ENCODE data around the gene LINS1.

LINS1 gene

DNA sequence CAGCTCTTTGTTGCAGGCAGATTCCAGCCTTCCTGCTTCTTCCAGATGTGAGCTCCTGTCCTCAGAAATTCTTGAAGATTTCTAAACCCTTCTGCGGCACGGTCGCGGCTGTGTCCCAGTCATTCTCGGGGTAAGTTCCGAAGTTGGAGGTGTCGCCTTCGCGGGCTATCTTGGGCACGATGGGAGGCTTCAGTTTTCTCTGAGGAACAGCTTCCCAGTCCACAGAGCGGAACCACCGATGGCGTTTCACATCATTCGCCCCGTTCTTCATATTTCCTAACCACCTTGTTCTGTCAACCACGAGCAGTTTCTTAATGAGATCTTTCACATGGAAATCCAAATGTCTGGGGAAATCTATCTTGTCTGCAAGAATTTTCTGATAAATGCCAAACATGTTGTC is 48.5 kb downstream of the LINS1 start:
- H3K9ac ChIP-seq (ENCODE audit: low read length): no peak overlapping the region
- H3K27me3 ChIP-seq (ENCODE audit: low read length): no peaks in the 10 kb centered on the region
- H4K20me1 ChIP-seq (ENCODE audit: low read depth, low read length): no peaks in the 10 kb centered on the region
- TF ChIP-seq, protein P1, sequence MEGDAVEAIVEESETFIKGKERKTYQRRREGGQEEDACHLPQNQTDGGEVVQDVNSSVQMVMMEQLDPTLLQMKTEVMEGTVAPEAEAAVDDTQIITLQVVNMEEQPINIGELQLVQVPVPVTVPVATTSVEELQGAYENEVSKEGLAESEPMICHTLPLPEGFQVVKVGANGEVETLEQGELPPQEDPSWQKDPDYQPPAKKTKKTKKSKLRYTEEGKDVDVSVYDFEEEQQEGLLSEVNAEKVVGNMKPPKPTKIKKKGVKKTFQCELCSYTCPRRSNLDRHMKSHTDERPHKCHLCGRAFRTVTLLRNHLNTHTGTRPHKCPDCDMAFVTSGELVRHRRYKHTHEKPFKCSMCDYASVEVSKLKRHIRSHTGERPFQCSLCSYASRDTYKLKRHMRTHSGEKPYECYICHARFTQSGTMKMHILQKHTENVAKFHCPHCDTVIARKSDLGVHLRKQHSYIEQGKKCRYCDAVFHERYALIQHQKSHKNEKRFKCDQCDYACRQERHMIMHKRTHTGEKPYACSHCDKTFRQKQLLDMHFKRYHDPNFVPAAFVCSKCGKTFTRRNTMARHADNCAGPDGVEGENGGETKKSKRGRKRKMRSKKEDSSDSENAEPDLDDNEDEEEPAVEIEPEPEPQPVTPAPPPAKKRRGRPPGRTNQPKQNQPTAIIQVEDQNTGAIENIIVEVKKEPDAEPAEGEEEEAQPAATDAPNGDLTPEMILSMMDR (IDR thresholded peaks at IDR 0.05; ENCODE audit: insufficient read depth, low read length, poor library complexity, severe bottlenecking): no peak
- TF ChIP-seq EZH2phosphoT487 (conservative IDR thresholded peaks at IDR 0.05; ENCODE audit: low read length): no peak
- H3K9me3 ChIP-seq (ENCODE audit: insufficient read depth, low read length): no peaks in the 10 kb centered on the region
- no peak overlapping the region for H3K27ac ChIP-seq (ENCODE audit: low read depth, low read length)
- no peaks in the 10 kb centered on the region for H3K36me3 ChIP-seq (ENCODE audit: low read length)
- H3K4me2 ChIP-seq (ENCODE audit: low read depth, low read length, poor library complexity, severe bottlenecking): no peak overlapping the region
- no peaks in the 10 kb centered on the region for H3K79me2 ChIP-seq (ENCODE audit: insufficient read depth, low read length)
- no peaks in the 10 kb centered on the region for H3K9me2 ChIP-seq (replicated peaks; ENCODE audit: insufficient read depth, low read length)
- H3F3A ChIP-seq (ENCODE audit: insufficient read depth): no peaks in the 10 kb centered on the region
- H3K4me3 ChIP-seq (ENCODE audit: insufficient read depth, low read length, poor library complexity, severe bottlenecking): no peak overlapping the region
- no peak overlapping the region for H2AFZ ChIP-seq (ENCODE audit: low read depth, low read length, severe bottlenecking)

DNA sequence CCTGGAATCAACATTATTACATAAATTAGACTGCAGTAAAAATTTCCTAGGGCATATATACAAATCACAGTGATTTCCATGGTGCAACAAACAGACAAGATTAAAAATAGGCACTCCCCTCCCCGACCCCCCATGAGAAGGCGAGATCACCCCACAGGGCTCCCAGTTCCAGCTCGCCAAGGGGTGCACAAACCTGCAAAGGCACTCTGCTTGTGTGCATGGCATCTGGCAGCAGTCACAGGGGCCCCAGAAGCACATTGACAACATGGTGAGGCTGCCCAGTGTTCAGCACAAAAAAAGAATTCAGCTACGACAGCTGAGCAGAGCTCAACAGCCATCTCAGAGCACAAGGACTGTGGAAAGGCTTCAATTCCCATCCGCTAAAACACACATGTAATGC is 54.0 kb downstream of the LINS1 start:
- Histone ChIP-seq H3K9me3 (ENCODE audit: insufficient read depth, low read length) (no peaks in the 10 kb centered on the region), H3K27ac (ENCODE audit: low read depth, low read length) (no peak overlapping the region), H3K9ac (ENCODE audit: low read length) (no peak overlapping the region), H2AFZ (ENCODE audit: low read depth, low read length, severe bottlenecking) (no peak overlapping the region), H3F3A (ENCODE audit: insufficient read depth) (no peaks in the 10 kb centered on the region), H3K79me2 (ENCODE audit: insufficient read depth, low read length) (no peaks in the 10 kb centered on the region), H3K9me2 (replicated peaks; ENCODE audit: insufficient read depth, low read length) (no peaks in the 10 kb centered on the region), H3K27me3 (ENCODE audit: low read length) (no peaks in the 10 kb centered on the region), H3K4me3 (ENCODE audit: insufficient read depth, low read length, poor library complexity, severe bottlenecking) (no peak overlapping the region), H3K36me3 (ENCODE audit: low read length) (no peaks in the 10 kb centered on the region), H3K4me2 (ENCODE audit: low read depth, low read length, poor library complexity, severe bottlenecking) (no peak overlapping the region), H4K20me1 (ENCODE audit: low read depth, low read length) (no peaks in the 10 kb centered on the region)
- TF ChIP-seq, protein P1 (IDR thresholded peaks at IDR 0.05; ENCODE audit: insufficient read depth, low read length, poor library complexity, severe bottlenecking): no peak
- TF ChIP-seq EZH2phosphoT487 (conservative IDR thresholded peaks at IDR 0.05; ENCODE audit: low read length): no peak

DNA sequence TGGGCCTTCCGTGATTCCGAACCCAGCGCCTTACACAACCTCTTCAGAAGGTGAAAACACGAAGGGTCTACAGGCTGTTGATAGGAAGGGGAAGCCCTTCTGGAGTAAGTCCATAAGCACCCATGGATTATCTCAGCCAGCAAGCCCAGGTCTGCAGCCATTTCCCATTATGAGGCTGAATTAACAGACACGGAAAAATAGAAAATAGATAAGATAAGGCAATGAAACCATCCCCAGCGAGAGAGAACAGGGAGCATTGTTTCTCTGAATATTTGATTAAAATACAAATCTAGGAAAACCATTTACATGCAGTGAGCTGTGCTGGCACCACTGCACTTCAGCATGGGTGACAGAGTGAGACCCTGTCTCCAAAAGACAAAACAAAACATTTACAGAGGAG is 57.0 kb downstream of the LINS1 start:
- H3K4me2 ChIP-seq (ENCODE audit: low read depth, low read length, poor library complexity, severe bottlenecking): no peak overlapping the region
- H3K9ac ChIP-seq (ENCODE audit: low read length): no peak overlapping the region
- TF ChIP-seq, protein P1 (IDR thresholded peaks at IDR 0.05; ENCODE audit: insufficient read depth, low read length, poor library complexity, severe bottlenecking): no peak
- TF ChIP-seq EZH2phosphoT487 (conservative IDR thresholded peaks at IDR 0.05; ENCODE audit: low read length): no peak
- H3K4me3 ChIP-seq (ENCODE audit: insufficient read depth, low read length, poor library complexity, severe bottlenecking): no peak overlapping the region
- H3K36me3 ChIP-seq (ENCODE audit: low read length): no peaks in the 10 kb centered on the region
- no peaks in the 10 kb centered on the region for H3K27me3 ChIP-seq (ENCODE audit: low read length)
- H3K79me2 ChIP-seq (ENCODE audit: insufficient read depth, low read length): no peaks in the 10 kb centered on the region
- H4K20me1 ChIP-seq (ENCODE audit: low read depth, low read length): no peaks in the 10 kb centered on the region
- no peaks in the 10 kb centered on the region for H3F3A ChIP-seq (ENCODE audit: insufficient read depth)
- H3K27ac ChIP-seq (ENCODE audit: low read depth, low read length): no peak overlapping the region
- H2AFZ ChIP-seq (ENCODE audit: low read depth, low read length, severe bottlenecking): no peak overlapping the region
- H3K9me3 ChIP-seq (ENCODE audit: insufficient read depth, low read length): no peaks in the 10 kb centered on the region
- H3K9me2 ChIP-seq (replicated peaks; ENCODE audit: insufficient read depth, low read length): no peaks in the 10 kb centered on the region

Data from SU-DHL-6 (cell line).